ENCODE results near the gene TNFRSF19. TPM values are rescaled to one million over a fixed set of nuclear protein-coding genes. Genes with fewer than 3 reads are reported as not detected.

Gene TNFRSF19
- total RNA-seq, 4 donors from 2014 or later = 0.51 to 1.5 (median 1.0) TPM

DNA sequence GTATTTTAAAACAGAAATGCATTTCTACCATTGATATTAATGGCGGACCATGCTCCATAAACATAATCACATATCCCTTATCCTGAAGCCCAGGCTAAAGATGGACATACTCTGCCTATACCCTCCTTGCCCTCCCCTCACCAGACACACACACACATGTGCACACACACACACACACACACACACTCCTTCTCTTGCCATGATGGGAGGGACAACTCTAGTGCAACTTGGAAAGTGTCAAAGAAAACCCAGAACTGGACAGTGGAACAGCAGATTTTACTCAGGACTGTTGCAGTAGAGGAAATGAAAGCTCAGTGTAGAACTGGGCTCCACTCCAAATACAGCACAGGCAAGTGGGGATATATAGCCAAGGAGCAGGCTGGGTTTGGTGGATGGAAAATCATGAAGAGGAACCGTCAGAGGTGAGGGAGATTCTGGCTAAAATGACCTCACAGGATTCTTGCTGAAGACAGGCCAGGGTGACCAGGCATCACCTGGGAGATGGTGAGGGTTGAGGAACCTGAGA lies 40.8 kb downstream of the TNFRSF19 start:
- Histone ChIP-seq H3K4me3 (no peak overlapping the region), H3K9me3 (no peaks in the 10 kb centered on the region), H3K4me1 (peaks cover 4 to 10% of the 10 kb centered on the region in 2 donors), H3K36me3 (no peaks in the 10 kb centered on the region), H3K27me3 (no peaks in the 10 kb centered on the region), H3K27ac (no peak overlapping the region)
- TF ChIP-seq POLR2A (IDR thresholded peaks at IDR 0.05) = no peak
- TF ChIP-seq, protein P1, sequence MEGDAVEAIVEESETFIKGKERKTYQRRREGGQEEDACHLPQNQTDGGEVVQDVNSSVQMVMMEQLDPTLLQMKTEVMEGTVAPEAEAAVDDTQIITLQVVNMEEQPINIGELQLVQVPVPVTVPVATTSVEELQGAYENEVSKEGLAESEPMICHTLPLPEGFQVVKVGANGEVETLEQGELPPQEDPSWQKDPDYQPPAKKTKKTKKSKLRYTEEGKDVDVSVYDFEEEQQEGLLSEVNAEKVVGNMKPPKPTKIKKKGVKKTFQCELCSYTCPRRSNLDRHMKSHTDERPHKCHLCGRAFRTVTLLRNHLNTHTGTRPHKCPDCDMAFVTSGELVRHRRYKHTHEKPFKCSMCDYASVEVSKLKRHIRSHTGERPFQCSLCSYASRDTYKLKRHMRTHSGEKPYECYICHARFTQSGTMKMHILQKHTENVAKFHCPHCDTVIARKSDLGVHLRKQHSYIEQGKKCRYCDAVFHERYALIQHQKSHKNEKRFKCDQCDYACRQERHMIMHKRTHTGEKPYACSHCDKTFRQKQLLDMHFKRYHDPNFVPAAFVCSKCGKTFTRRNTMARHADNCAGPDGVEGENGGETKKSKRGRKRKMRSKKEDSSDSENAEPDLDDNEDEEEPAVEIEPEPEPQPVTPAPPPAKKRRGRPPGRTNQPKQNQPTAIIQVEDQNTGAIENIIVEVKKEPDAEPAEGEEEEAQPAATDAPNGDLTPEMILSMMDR (IDR thresholded peaks at IDR 0.05 in 4 of 5, conservative IDR thresholded peaks at IDR 0.05 in 1 of 5) = no peak
- ATAC-seq (no peak), DNase-seq (no peak)
- in situ Hi-C loops (cut with MboI; ENCODE audit: low sequenced_read_pairs in 4 of 4) = no loop called here
- intact Hi-C loops (cut with DNase I; ENCODE audit: low total_unique reads) = no loop called here

DNA sequence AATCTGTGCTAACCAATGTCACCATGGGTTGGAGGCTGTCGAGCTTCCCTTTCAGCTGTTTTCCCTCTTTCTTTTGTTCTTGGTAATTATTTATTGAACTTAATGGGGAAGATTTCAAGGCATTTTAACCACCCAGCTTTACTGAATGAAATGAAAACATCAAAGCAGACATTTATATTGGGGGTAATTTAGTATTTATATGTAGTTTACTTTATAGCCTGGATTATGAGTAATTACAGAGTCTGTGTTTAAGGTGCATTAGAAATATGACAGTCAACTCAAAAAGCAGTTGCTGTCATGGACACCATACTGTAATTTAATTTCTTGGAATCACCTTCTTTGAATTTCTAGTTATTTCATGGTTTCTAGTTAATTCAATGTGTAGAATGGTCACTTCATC lies 42.0 kb downstream of the TNFRSF19 start:
- DNase-seq (no peak), ATAC-seq (no peak)
- TF ChIP-seq, protein P1 (IDR thresholded peaks at IDR 0.05 in 4 of 5, conservative IDR thresholded peaks at IDR 0.05 in 1 of 5) = no peak
- no peak for TF ChIP-seq POLR2A (IDR thresholded peaks at IDR 0.05)
- H3K36me3 ChIP-seq = no peaks in the 10 kb centered on the region
- H3K4me1 ChIP-seq = peaks cover 4 to 10% of the 10 kb centered on the region in 2 donors
- intact Hi-C loops (cut with DNase I; ENCODE audit: low total_unique reads) = no loop called here
- no peak overlapping the region for H3K27ac ChIP-seq
- no peaks in the 10 kb centered on the region for H3K27me3 ChIP-seq
- H3K4me3 ChIP-seq = no peak overlapping the region
- H3K9me3 ChIP-seq = no peaks in the 10 kb centered on the region
- in situ Hi-C loops (cut with MboI; ENCODE audit: low sequenced_read_pairs in 4 of 4) = no loop called here

DNA sequence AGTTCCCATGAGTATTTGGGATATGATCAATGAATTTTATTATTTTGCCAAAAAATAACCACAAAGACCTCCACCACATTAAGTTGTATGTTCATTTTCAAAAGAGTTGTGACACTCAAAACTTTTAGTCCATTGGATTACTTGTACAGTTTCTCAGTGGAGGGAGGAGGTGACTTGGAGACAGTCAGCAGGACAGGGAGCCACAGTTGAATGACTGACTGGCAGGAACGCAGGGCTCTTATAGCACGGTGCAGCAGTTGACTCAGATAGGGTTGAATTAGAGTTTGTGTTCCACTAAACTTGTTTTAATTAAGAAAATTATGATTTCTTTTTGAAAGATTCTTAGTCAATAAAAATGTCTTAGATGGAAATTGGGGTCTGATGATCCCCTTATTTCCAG lies 42.5 kb downstream of the TNFRSF19 start:
- in situ Hi-C loops (cut with MboI; ENCODE audit: low sequenced_read_pairs in 4 of 4) = no loop called here
- Histone ChIP-seq H3K36me3 (no peaks in the 10 kb centered on the region), H3K27me3 (no peaks in the 10 kb centered on the region), H3K4me3 (no peak overlapping the region), H3K4me1 (peaks cover 4 to 10% of the 10 kb centered on the region in 2 donors), H3K27ac (no peak overlapping the region), H3K9me3 (no peaks in the 10 kb centered on the region)
- intact Hi-C loops (cut with DNase I; ENCODE audit: low total_unique reads) = no loop called here
- TF ChIP-seq POLR2A (IDR thresholded peaks at IDR 0.05) = no peak
- TF ChIP-seq, protein P1 (IDR thresholded peaks at IDR 0.05 in 4 of 5, conservative IDR thresholded peaks at IDR 0.05 in 1 of 5) = no peak
- ATAC-seq (no peak), DNase-seq (no peak)

DNA sequence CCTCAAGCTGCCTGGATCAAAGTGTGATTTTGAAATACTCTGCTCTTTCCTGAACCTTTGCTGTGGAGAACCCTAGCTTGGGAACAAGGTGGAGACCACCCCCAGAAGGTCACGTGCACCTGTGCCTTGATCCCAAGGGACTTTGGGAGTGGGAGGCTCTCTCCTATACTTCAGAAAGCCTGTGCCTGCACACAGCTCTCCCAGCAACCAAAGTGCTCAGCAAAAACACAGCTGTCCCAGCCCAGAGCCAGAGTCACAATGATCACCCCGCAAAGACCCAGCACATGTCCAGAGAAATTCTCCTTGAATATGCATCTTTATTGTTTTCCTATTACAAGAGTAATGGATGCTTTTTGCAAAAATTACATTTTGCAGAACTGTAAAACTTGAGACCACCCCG lies 43.4 kb downstream of the TNFRSF19 start:
- Histone ChIP-seq H3K27ac (no peak overlapping the region), H3K9me3 (no peaks in the 10 kb centered on the region), H3K4me3 (no peak overlapping the region), H3K4me1 (peaks cover 4 to 10% of the 10 kb centered on the region in 2 donors), H3K27me3 (no peaks in the 10 kb centered on the region), H3K36me3 (no peaks in the 10 kb centered on the region)
- no peak for DNase-seq
- intact Hi-C loops (cut with DNase I; ENCODE audit: low total_unique reads) = no loop called here
- no peak for ATAC-seq
- no peak for TF ChIP-seq POLR2A (IDR thresholded peaks at IDR 0.05)
- TF ChIP-seq, protein P1 (IDR thresholded peaks at IDR 0.05 in 4 of 5, conservative IDR thresholded peaks at IDR 0.05 in 1 of 5) = no peak
- in situ Hi-C loops (cut with MboI; ENCODE audit: low sequenced_read_pairs in 4 of 4) = no loop called here
